ENCODE measurements around the gene DIS3L2.
"Not testable (repeated sequence)": the region's sequence is repeated elsewhere in the genome, so short reads cannot be mapped to it uniquely, and the experiment has no call there.

Gene DIS3L2

DNA sequence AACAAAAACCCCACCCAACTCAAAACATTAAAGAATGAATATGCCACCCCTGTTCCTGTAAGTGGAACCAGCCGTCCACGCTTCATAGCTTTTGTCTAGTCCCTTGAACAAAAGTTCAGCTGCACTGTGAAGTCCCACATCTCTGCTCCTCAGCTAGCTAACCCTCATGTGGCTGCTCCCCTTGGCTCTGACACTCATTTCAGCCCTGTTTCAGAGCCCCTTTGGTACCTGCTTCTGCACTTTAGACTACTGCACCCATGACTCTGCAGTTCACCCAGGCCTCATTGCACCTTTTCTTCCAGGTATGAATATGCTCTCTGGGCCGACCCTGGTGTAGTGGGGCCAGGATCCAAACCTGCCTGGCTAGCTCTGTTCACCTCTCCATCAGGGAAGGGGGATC lies 155.3 kb downstream of the DIS3L2 start:
- DNase-seq (ENCODE audit: low read depth in 2 of 2) = no peak

GRCh38 chr2:232117413-232117812 lies 155.9 kb downstream of the DIS3L2 start:
- DNase-seq (ENCODE audit: low read depth in 2 of 2) = no peak

DNA sequence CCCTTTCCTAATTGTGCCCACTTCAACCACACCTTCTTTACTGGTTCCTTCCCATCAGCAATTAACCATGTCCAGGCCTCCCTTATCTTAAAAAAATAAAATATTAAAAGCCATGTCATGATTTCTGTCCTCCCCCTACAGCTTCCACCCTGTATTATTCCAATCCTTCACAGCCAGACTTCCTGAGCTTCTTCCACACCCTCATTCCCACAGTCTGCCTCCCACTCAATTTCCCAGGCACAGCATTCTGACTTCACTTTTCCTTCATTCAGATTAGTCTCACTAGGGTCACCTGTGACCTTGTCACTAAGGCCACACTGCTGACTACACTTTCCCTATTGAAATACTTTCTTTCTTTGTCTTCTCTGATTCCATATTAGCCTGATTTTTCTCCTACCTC lies 159.4 kb downstream of the DIS3L2 start:
- no peak for DNase-seq (ENCODE audit: low read depth in 2 of 2)

DNA sequence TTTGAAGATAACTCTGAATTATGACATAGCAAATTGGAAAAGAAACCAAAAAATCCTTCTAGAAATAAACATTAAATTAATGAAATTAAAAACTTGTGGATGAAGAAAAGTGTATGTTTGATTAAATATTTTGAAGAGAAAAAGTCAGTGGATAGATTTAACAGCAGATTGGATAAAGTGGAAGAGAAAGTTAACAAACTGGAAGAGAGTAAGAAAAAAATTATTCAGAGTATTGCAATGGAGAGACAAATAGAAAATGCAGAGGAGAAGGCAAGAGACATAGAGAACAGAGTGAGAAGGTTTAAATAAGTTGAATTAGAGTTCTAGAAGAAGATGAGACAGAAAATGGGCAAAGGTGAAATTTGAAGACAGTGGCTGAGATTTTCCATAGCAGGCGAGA lies 162.8 kb downstream of the DIS3L2 start:
- no peak for DNase-seq (ENCODE audit: low read depth in 2 of 2)

DNA sequence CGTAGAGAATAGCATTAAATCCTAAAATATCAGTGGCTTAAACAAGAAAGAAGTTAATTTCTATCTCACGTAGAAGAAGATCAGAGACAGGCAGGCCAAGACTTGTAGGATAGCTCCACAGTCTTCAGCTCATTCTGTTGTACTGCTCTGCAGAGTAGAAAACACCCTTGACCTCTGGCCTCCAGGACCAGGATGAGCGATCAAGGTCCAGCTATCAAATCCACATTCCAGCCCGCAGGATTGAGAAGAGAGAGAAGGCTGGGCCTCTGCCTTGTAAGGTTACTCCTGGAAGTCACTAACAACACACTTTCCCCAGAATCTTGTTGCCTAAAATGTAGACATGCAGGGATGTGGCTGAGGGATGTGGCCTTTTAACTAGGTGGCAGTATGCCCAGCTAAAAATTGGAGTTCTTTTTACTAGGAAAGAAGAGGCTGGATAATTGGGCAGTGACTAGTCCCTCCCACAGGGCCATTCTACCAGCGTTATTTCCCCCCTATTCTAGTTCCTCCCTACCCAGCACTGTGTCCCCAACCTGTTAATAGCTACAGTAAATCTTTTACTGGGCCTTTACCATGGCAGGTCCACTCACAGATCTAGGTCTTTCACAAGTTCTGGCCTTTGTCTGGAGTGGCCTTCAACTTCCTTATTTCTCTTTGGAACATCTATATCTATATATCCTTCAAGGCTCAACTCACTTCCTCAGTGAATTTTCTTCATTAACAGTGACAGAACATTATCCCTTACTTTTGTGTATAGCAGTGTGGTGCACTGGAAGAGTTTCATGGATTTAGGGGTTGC lies 165.0 kb downstream of the DIS3L2 start:
- DNase-seq (ENCODE audit: low read depth in 2 of 2) = no peak

- DNase-seq (ENCODE audit: low read depth in 2 of 2) = no peak
Measured at GRCh38 chr2:232129483-232129882, 168.0 kb downstream of the DIS3L2 start.

DNA sequence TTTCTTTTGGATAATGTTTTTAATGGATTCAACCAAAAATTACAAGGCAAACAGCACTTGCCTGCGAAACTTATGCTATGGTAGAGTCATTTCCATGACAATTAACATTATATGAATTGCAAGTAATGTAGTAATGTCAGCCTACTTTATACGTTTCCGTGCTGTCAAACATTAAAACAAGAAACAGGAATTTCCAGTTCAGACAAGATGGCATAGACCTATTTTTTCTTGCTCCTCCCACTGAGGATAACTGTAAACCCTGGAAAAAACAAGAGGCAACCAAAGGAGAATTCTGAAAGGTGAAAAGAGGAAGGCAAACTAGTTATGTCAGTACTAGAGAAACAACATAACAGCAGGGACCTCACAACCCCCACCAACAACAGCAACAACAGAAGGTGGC lies 170.7 kb downstream of the DIS3L2 start:
- no peak for DNase-seq (ENCODE audit: low read depth in 2 of 2)

DNA sequence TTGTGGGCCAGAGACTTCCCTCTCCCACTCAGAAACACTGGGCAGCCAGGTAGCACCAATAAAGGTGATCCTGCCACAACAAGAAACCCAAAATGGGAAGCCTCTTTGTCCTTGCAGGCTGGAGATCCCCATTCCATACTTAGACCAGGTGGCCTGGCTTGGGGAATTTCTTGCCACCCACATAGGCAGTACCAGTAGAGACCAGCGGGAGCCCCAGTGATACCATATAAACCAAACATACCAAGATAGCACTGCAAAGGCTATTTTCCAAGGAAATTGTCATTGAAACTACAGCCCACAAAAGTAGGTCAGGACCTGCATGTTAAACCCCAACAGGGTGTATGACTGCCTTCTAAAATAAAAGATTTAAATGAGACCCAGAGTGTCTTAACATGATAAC lies 171.6 kb downstream of the DIS3L2 start:
- DNase-seq (ENCODE audit: low read depth in 2 of 2) = no peak

DNA sequence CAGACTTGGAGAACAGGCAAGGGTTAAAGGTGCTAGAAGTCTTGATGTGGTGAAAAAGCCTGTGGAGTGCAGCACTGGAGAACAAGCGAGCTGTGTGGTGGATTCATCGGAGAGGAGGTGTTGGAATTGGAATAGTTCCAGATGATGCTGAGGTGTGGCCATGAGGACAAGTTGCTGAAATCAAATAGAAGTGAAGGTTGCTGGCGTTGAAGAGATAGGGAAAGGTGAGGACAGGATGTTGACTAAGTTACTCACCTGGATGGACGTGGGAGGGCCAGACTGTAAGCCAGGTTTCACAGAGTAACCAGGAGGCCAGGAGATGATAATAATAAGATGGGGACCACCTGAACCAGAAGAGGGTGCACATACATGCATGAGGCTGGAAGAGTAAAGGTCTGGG lies 173.4 kb downstream of the DIS3L2 start:
- no peak for DNase-seq (ENCODE audit: low read depth in 2 of 2)

- no peak for DNase-seq (ENCODE audit: low read depth in 2 of 2)
Measured at GRCh38 chr2:232137356-232138147, 176.0 kb downstream of the DIS3L2 start.

DNA sequence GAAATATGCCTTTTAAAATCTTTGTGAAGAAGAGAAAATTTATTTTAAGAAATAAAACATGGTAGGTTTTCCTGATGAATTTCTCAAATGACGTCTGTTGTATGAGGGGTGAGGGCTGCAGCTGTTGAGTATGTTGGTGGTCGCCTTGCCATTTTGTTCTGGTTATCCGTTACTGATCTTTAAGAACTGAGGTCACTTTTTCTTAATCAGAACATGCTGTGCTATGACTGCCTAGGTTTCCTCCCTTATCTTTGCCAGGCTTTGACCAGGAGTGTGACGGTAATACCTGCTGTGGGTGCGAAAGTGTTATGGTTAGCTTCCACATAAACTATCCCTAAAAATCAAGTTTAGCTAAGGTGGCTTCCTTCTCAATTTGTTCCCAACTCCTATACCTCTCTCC lies 176.9 kb downstream of the DIS3L2 start:
- no peak for DNase-seq (ENCODE audit: low read depth in 2 of 2)

DNA sequence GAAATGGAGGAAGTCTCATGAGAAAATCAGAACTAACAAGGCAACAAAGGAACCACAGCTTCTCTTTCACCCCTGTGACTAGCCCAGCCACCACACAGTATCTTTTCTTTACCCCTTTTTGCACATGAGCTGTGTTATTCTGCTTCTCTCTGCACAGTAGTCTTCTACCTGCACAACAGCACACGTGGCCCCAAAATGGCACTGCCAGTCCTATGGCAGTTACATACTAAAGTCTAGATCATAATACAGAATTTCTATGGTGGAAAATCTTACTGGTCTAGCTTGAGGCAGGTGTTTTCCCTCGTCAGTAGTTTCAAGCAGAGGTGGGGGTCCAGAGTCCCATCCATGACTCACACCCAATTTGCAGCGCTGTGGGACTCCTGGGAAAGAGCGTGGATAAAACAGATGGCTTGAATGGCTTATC lies 177.7 kb downstream of the DIS3L2 start:
- DNase-seq (ENCODE audit: low read depth in 2 of 2) = no peak

- no peak for DNase-seq (ENCODE audit: low read depth in 2 of 2)
Measured at GRCh38 chr2:232139786-232140562, 178.5 kb downstream of the DIS3L2 start.

- DNase-seq (ENCODE audit: low read depth in 2 of 2) = no peak
Measured at GRCh38 chr2:232141591-232141990, 180.1 kb downstream of the DIS3L2 start.

- no peak for DNase-seq (ENCODE audit: low read depth in 2 of 2)
Measured at GRCh38 chr2:232142049-232142448, 180.5 kb downstream of the DIS3L2 start.

DNA sequence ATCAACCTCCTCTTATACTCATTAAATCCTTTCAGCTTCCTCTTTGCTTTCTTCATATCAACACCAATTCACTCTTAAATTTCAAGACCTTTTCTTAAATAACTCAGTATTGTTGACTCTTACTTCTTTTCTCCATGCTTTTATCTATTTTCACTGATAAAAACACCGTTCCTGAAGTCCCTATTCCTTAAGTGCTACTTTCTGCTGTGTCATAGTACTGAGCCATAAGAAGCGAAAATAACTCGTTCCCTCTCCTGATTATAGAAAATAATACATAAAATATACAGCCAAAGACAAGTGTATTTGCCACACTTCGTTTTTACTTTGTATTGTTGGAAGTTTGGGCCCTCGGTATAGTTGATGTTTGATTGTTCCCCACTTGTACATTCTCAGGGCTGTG lies 181.0 kb downstream of the DIS3L2 start:
- no peak for DNase-seq (ENCODE audit: low read depth in 2 of 2)

- no peak for DNase-seq (ENCODE audit: low read depth in 2 of 2)
Measured at GRCh38 chr2:232146294-232146693, 184.8 kb downstream of the DIS3L2 start.

DNA sequence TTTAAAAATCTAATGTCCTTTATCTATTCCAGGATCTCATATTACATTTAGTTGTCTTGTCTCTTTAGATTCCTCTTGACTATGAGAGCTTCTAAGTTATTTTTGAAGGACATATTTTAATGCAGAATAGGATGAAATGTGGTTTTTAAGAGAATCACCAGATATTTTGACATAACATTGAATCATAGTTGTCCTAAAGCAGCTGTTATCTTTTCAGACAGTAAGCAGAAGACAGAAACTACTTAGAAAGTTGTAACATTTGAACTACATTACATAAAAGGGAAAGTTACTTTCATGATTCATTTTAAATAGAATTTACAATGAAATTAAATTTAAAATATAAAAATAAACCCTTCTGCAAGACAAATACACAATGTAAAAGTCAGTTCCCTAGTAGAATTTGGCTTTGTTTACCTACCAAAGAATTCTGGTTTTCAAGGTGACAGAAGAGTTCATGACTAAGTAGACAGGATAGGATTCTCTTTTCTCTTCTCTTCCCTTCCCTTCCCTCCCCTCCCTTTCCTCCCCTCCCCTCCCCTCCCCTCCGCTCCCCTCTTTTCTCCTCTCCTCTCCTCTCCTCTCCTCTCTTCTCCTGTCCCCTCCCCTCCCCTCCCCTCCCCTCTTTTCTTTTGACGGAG lies 186.0 kb downstream of the DIS3L2 start:
- no peak for DNase-seq (ENCODE audit: low read depth in 2 of 2)

- DNase-seq (ENCODE audit: low read depth in 2 of 2) = no peak
Measured at GRCh38 chr2:232162187-232162586, 200.7 kb downstream of the DIS3L2 start.

- DNase-seq (ENCODE audit: low read depth in 2 of 2) = no peak
Measured at GRCh38 chr2:232170396-232170795, 208.9 kb downstream of the DIS3L2 start.

GRCh38 chr2:232174662-232175061 lies 213.1 kb downstream of the DIS3L2 start:
- no peak for DNase-seq (ENCODE audit: low read depth in 2 of 2)

GRCh38 chr2:232176587-232176986 lies 215.1 kb downstream of the DIS3L2 start:
- not testable (repeated sequence) for DNase-seq (ENCODE audit: low read depth in 2 of 2)

Data from stimulated activated CD8-positive, alpha-beta memory T cell treated with anti-CD3 and anti-CD28 coated beads, Interleukin-7, amount 100 ng/mL, for 4 hours (primary cell).